C1 segment of cervical spinal cord (tissue), 14 donors: ENCODE results near the gene HEATR5B.
A peak's percentile ranks its signal among the peaks of the same experiment; 100 is the strongest.

Experiments used
- DNase-seq, 14 donors: peaks; one replicate each; lab custom pipeline; 2025; lab: John Stamatoyannopoulos, UW

HEATR5B gene

GRCh38 chr2:37083873-37084794 is at the start of gene HEATR5B, which contains the start of gene GPATCH11:
Gene HEATR5B (minus strand): TSS chr2:37084372. CDS start chr2:37083414, 958 bp downstream.
Gene GPATCH11 (plus strand): TSS chr2:37084518. CDS start chr2:37088382, 3,864 bp downstream.
- peak; percentile 67 to 97 (median 94) for DNase-seq

DNA sequence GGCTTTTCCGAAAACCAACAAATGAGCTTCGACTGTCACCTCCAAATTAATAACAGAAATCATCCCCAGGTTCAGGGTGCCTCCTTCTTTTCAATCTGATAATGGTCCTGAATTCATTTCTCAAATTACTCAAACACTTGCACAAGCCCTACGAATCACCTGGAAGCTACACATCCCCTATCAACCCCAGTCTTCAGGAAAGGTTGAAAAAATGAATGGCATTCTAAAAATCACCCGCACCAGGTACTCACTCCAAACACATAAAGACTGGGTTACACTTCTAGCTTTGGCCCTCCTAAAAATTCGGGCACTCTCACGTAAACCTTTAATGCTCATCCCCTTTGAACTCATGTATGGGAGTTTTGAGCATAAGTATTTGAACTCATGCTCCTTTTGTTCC is 48.7 kb upstream of the HEATR5B start:
- DNase-seq, result no peak

DNA sequence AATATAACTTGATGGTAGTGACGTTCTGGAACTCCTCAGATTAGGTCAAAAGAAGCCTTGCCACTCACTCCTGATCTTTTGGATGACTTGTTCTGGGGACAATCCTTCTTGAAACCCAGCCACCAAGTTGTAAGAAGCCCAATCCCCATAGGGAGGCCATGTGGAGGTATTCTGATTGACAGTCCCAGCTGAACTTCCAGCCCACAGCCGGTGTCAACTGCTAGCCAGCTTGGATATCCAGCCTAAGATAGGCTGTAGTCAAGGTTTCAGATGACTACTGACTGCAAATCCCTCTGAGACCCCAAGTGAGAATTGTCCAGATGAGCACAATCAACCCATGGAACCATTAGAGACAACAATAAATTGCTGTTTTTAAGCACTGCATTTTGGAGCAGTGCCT is 41.2 kb upstream of the HEATR5B start:
- DNase-seq, result no peak

GRCh38 chr2:37119157-37119556 is 35.0 kb upstream of the HEATR5B start:
- DNase-seq, result no peak

DNA sequence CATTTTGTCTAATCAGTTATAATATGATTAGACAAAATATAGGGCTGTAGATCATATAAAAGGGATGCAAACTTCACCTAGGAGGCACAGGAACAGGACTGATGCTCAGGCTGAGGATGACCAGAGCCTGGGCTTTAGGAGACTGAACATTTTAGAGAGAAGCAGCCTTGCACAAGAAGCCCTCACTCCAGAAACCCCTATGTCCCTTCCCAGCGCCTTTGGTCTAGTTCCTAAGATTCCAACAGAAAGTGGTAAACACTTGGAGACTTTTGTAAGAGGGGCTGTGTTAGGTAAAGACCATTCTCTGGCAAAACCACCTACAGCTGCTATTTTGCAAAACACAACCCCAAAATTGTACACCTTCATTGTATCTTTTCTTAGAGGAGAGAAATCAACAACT is 33.4 kb upstream of the HEATR5B start:
- DNase-seq, result no peak

DNA sequence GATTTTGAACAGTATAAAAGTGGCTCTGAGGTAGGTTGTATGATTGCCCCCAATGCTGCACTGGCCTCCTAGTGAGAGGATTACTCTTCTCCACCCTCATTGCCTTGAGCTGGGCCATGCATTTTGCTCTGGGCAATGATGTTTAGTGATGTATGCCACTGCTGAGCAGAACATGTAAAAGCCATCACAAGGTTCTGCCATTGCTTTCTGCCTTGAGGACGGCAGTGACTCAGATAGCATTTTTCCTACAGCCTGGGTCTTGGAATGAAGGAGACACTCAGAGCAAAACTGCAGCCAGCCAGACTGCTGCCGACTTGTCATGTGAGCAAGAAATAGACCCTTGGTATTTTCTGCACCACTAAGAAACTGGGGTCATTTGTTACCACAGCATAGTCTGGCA is 27.8 kb upstream of the HEATR5B start:
- DNase-seq, result no peak

DNA sequence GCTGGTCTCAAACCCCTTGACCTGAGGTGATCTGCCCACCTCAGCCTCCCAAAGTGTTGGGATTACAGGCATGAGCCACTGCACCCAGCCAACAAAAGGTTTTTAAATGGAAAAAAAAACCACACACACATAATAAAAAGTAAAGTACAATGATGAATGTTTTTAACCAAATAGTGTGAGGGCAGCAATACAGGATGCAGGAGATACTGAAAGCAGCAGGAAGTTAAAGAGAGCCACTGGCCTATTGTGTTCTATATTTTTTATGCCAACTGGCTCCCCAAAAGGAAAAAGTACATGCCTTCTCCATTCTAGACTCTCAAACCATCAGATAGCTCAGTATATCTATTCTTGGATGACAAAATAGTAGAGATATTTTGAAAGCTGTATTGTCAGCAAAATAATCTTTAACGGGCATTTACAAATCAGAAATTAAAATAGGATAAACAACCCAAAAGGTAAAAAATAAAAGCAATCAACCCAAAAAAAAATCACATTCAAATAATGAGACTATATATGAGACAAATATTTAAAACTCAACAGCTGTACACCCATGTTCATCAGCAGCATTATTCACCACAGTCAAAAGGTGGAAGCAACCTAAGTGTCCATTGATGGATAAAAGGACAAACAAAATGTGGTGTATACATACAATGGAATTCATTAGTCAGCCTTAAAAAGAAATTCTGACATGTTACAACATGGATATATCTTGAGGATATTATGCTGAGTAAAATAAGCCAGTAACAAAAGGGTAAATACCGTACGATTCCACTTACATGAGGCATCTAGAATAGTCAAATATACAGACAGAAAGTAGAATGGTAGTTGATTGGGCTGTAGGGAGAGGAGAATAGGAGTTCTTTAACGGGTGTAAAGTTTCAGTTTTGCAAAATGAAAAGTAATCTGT is 26.4 kb upstream of the HEATR5B start:
- DNase-seq, result no peak

GRCh38 chr2:37109523-37109922 is 25.4 kb upstream of the HEATR5B start:
- DNase-seq, result no peak

DNA sequence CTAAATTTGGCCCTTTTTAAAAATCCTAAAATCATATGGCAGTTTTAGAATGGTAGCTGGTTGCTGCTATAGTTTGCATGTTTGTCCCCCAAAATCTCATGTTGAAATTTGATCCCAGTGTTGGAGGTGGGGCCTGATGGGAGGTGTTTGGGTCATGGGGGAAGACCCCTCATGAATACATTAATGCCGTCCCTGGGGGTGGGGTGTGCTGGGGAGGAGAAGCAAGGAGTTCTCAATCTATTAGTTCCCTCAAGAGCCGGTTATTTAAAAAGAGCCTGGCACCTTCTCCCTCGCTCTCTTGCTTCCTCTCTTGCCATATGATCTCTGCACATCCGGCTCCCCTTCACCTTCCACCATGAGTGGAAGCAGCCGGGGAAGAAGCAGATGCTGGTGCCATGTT is 21.0 kb upstream of the HEATR5B start:
- no peak for DNase-seq

DNA sequence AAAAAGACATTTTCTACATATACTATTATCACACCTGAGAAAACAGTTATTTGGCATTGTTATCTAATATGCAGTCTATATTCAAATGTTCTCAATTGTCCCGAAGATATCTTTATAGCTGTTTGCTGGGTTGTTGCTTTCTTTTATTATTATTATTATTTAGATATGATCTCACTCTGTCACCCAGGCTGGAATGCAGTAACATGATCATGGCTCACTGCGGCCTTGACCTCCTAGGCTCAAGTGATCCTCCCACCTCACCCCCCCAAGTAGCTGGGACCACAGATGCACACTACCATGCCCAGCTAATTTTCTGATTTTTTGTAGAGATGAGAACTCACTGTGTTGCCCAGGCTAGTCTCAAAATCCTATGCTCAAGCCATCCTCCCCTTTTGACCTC is 20.0 kb upstream of the HEATR5B start:
- DNase-seq, result no peak

GRCh38 chr2:37102588-37102987 is 18.4 kb upstream of the HEATR5B start:
- no peak for DNase-seq

DNA sequence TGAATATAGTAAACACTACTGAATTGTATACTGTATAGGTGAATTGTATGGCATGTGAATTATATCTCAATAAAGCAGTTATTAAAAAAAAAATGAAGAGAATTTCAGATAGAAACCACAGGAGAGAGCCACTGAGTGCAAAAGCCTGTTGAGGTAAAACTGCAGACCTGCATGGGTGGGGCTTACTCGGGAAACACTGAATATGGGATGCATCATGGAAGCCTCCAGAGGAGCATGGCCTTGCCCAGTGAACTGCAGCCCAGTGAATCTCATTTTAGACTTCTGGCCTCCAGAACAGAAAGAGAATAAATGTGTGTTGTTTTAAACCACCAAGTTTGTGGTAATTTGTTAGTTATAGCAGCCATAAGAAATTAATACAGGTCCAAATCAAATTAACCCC is 15.9 kb upstream of the HEATR5B start:
- no peak for DNase-seq

- no peak for DNase-seq
These were observed 14.4 kb upstream of the HEATR5B start for GRCh38 chr2:37098416-37099118.

- DNase-seq, result no peak
These were observed 12.4 kb upstream of the HEATR5B start for GRCh38 chr2:37096568-37096967.

DNA sequence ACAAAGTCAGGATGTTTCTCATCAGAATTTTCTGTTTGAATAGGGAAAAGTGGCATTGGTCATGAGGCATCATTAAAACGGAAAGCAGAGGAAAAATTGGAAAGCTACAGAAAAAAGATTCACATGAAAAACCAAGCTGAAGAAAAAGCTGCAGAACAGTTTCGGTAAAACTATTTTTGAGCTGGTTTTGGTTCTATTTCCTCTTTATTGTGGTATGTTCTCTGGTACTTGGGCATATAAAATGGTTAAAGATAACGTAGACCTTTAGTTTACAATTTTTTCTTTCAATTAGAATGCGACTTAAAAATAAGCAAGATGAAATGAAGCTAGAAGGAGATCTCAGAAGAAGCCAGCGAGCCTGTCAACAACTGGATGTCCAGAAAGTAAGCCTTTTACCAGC is 7.7 kb upstream of the HEATR5B start:
- DNase-seq, result no peak

DNA sequence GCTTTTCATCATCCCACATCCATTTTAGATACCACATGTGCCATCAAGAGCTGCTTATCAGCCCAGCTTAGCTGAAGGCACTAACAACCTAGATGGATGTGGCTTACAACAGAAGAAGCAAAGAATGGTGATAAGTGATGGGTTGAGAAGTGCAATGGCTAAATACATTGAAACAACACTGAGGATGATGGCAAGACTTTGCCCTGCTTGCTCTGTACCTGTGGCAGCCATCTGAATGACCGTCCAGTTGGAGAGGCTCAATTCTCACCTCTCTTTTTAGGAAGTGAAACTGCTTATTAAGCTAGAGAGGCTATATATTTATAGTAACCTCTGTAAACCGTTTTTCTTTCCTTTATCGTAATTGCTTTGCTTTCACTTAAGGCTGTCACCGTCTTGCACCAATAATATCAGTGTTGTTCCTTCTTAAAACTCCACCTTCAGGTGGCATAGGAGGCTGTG is 5.9 kb upstream of the HEATR5B start:
- no peak for DNase-seq

DNA sequence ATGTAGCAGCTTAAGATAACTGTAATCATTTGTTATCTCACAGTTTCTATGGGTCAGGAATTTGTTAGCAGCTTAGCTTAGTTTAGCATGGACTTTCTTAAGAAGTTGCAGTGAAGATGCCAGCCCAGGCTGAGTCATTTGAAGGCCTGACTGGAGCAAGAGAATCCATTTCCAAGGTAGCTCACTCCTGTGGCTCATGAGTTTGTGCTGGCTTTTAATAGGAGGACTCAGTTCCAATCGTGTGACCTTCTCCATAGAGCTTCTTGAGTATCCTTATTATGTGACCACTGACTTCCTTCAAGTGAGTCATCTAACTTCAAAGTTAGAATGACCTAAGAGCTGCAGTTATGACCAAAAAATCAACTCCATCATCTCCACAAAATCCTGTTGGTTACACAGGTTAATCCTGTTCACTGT is 1.6 kb upstream of the HEATR5B start:
- no peak for DNase-seq

DNA sequence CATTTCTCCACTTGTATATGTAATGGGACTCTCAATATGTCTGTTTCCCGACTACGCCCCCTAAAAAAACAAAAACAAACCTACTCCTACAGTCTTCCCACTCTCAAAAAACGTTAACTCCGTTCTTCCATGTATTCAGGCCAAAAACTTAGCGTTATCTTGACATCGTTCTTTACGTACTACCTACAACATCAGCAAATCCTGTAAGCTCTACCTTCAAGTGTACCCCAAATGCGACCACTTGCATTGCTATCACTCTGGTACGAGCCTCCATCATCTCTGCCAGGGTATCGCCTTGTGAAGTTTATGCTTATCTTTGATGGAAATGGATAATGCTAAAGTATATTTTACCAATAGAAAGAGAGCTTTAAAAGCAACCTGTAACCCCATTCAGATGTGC is 625 bp upstream of the HEATR5B start:
- no peak for DNase-seq

DNA sequence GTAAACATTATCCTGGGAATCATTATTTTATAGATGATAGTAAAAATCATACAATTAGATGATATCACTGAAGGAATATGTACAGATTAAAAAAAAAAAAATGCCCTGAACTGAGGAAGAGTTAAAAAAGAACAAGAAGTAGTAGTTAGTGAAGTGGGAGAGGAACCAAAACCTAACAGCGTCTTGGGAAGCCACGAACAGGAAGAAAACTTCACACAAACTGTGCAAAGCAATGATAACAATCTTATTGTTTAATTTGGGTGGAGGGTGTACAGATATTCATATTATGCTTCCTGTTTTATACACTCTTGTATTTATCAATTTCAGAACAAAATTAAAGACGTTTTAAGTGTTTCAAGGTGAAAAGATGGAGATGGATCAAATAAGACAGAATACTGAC is 3.5 kb downstream of the HEATR5B start:
- DNase-seq, result no peak

DNA sequence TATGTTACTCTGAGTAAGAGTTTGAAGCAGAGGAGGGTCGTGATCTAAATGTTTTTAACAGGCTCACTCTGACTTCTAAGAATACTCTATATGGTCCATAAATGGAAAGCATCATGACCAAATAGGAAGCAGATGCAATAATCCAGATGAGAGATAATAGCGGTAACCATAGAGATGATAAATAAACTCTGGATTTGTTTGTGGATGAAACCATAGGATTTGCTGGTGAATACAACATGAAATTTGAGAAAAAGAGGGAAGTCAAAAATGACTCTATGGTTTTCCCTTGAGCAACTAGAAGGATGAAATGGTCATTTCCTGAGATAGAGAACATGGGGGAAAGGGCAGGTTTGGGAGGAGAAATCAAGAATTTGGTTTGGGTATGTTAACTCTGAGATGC is 3.9 kb downstream of the HEATR5B start:
- no peak for DNase-seq

- DNase-seq, result no peak
These were observed 13.2 kb downstream of the HEATR5B start for GRCh38 chr2:37070931-37071330.

GRCh38 chr2:37068686-37069085 is 15.5 kb downstream of the HEATR5B start:
- peak in 3 of 14 donors; percentile 1 to 14 (median 13) for DNase-seq
